GM12864 (cell line): ENCODE data around the gene TNFAIP3.
A peak's percentile ranks its signal among the peaks of the same experiment; 100 is the strongest.

Experiments used
- DNase-seq: peaks from one replicate; pipeline ENCODE4 v3.0.0-alpha.2; 2011; ENCODE audit warnings: low read depth
- H3K4me3 ChIP-seq: 2 replicates; pipeline ENCODE4 v1.5.1; 2011; ENCODE audit warnings: mild to moderate bottlenecking, low read depth, low read length, control low read depth
- CTCF ChIP-seq: IDR thresholded peaks from 2 replicates; pipeline ENCODE4 v1.5.1; 2011; ENCODE audit warnings: low read depth, mild to moderate bottlenecking, moderate library complexity, low read length, control low read depth, inconsistent platforms; ENCODE audit errors: missing control alignments

TNFAIP3 gene

GRCh38 chr6:137866914-137867684 is at the start of gene TNFAIP3:
TNFAIP3 (plus strand) TSS chr6:137867259; CDS start chr6:137871228, 3,969 bp downstream.
- H3K4me3 ChIP-seq = peak within 1 kb of the TSS; percentile 80
- TF ChIP-seq CTCF = peak; percentile 70
- peak; percentile 87 for DNase-seq

- no peak for TF ChIP-seq CTCF
- no peak overlapping the region for H3K4me3 ChIP-seq
- DNase-seq = no peak
Measured at GRCh38 chr6:137818440-137818839, 48.6 kb upstream of the TNFAIP3 start.

GRCh38 chr6:137819740-137820139 is 47.3 kb upstream of the TNFAIP3 start:
- H3K4me3 ChIP-seq = no peak overlapping the region
- TF ChIP-seq CTCF = no peak
- DNase-seq = no peak

- no peak overlapping the region for H3K4me3 ChIP-seq
- TF ChIP-seq CTCF = no peak
- DNase-seq = no peak
Measured at GRCh38 chr6:137820425-137820824, 46.6 kb upstream of the TNFAIP3 start.

- H3K4me3 ChIP-seq = no peak overlapping the region
- TF ChIP-seq CTCF = no peak
- DNase-seq = no peak
Measured at GRCh38 chr6:137820952-137821351, 46.1 kb upstream of the TNFAIP3 start.

GRCh38 chr6:137821491-137821890 is 45.6 kb upstream of the TNFAIP3 start:
- no peak overlapping the region for H3K4me3 ChIP-seq
- no peak for DNase-seq
- no peak for TF ChIP-seq CTCF

GRCh38 chr6:137823826-137824555 is 43.1 kb upstream of the TNFAIP3 start:
- H3K4me3 ChIP-seq = no peak overlapping the region
- DNase-seq = no peak
- no peak for TF ChIP-seq CTCF
